Heart left ventricle (tissue), 13 donors: ENCODE results near the gene KIDINS220.

Experiments
- CTCF ChIP-seq, 12 donors: fragments of 200-600 bp; sonication (generic) in 4 of 12; IDR thresholded peaks; one replicate each; pipeline versions ENCODE4 v1.5.0 to v1.8.0; 2018 to 2022; ENCODE audit warnings: antibody characterized with exemption in 12 of 12, mild to moderate bottlenecking in 5 of 12
- POLR2A ChIP-seq, 2 donors: fragments of 450-650 bp; IDR thresholded peaks; one replicate each; pipeline ENCODE4 v1.6.1; 2017; ENCODE audit warnings: antibody characterized with exemption in 2 of 2, mild to moderate bottlenecking in 2 of 2, moderate library complexity in 2 of 2
- donor health status: ischemic (EF 13 %, LVEDD 7.1; RV severe dilation, severe dysfunction).
- donor health status: DM: no; HTN: yes; CAD: no.
- donor health status: DM: no; HTN: no; CAD: no.
- donor health status: ischemic (EF 25% LVEDD 6.9; RV normal size, moderate dysfunction).
- donor health status: ischemic (EF 25% LVEDD 5.7; RV mildly dilated, moderate dysfunction).
- donor health status: ischemic (EF 35%, LVEDD 5.7; RV mildly dilated, moderate dysfunction).
- donor health status: nonischemic (EF 11% LVEDD 7.7; RV severe dilation, severe dysfunction).
- donor health status: DM: yes; HTN: yes; CAD: no.
- donor health status: PGD.
- donor health status: ischemic (EF 29% LVEDD 5.4; RV normal size, mild dysfunction).
- donor health status: nonischemic (EF 23%, LVEDD 6.1; RV moderate dilation, normal function).

- no peak for TF ChIP-seq POLR2A (IDR thresholded peaks at IDR 0.05)
- no peak for TF ChIP-seq CTCF (IDR thresholded peaks at IDR 0.05)
Observed at GRCh38 chr2:8728305-8729015, 109.0 kb downstream of the KIDINS220 start.
